Astrocyte (in vitro differentiated cells and primary cell): ENCODE data around the gene ZNF761. TPM values are rescaled to one million over a fixed set of nuclear protein-coding genes. Genes with fewer than 3 reads are reported as not detected.
"Not testable (repeated sequence)": the region's sequence is repeated elsewhere in the genome, so short reads cannot be mapped to it uniquely, and the experiment has no call there.

Source experiments
- DNase-seq: peaks from one replicate; pipeline ENCODE4 v3.0.0-alpha.2; 2010; ENCODE audit warnings: low read depth
- FAIRE-seq: peaks from 2 replicates; lab custom pipeline; 2011; peaks lifted over from hg19 to GRCh38; lab: Jason Lieb, UNC
- H2AFZ ChIP-seq: 2 replicates; pipeline ENCODE4 v1.6.0; 2012; ENCODE audit warnings: low read depth, low read length, inconsistent platforms
- H3K27ac ChIP-seq: 2 replicates; pipeline ENCODE4 v1.5.1; 2011; ENCODE audit warnings: low read depth, low read length, inconsistent platforms
- H3K27me3 ChIP-seq: 2 replicates; pipeline ENCODE4 v1.6.0; 2011; ENCODE audit warnings: low read length, inconsistent platforms; ENCODE audit not compliant: insufficient read depth
- H3K36me3 ChIP-seq: 2 replicates; pipeline ENCODE4 v1.5.1; 2011; ENCODE audit warnings: low read length, inconsistent platforms; ENCODE audit not compliant: insufficient read depth
- H3K4me1 ChIP-seq: 2 replicates; pipeline ENCODE4 v1.5.1; 2011; ENCODE audit warnings: low read length, inconsistent platforms; ENCODE audit not compliant: insufficient read depth
- H3K4me2 ChIP-seq: 2 replicates; pipeline ENCODE4 v1.6.0; 2012; ENCODE audit warnings: low read length, inconsistent platforms
- H3K4me3 ChIP-seq: 2 replicates; pipeline ENCODE4 v1.5.1; 2011; ENCODE audit warnings: low read depth, mild to moderate bottlenecking, low read length, inconsistent platforms; ENCODE audit not compliant: insufficient read depth
- H3K79me2 ChIP-seq: 2 replicates; pipeline ENCODE4 v1.6.0; 2012; ENCODE audit warnings: mild to moderate bottlenecking, low read length, inconsistent platforms; ENCODE audit not compliant: insufficient read depth
- H3K9ac ChIP-seq: 2 replicates; pipeline ENCODE4 v1.6.0; 2012; ENCODE audit warnings: mild to moderate bottlenecking, low read length, inconsistent platforms
- H3K9me3 ChIP-seq: 2 replicates; pipeline ENCODE4 v1.5.1; 2012; ENCODE audit warnings: low read depth, mild to moderate bottlenecking, low read length, inconsistent platforms; ENCODE audit not compliant: insufficient read depth
- H4K20me1 ChIP-seq: 2 replicates; pipeline ENCODE4 v1.6.0; 2012; ENCODE audit warnings: low read length, inconsistent platforms; ENCODE audit not compliant: insufficient read depth
- H3K27ac Mint-ChIP-seq: one replicate; pipeline ENCODE4 v1.8.0; 2021; ENCODE audit warnings: mild to moderate bottlenecking, mixed read lengths; ENCODE audit not compliant: unreplicated experiment
- H3K27me3 Mint-ChIP-seq: one replicate; pipeline ENCODE4 v1.8.0; 2021; ENCODE audit warnings: low read depth, mixed read lengths; ENCODE audit not compliant: unreplicated experiment
- H3K36me3 Mint-ChIP-seq: one replicate; pipeline ENCODE4 v1.8.0; 2021; ENCODE audit warnings: low read depth, mixed read lengths; ENCODE audit not compliant: unreplicated experiment
- H3K4me1 Mint-ChIP-seq: one replicate; pipeline ENCODE4 v1.8.0; 2021; ENCODE audit warnings: low read depth, mixed read lengths; ENCODE audit not compliant: unreplicated experiment
- H3K4me3 Mint-ChIP-seq: one replicate; pipeline ENCODE4 v1.8.0; 2021; ENCODE audit warnings: mild to moderate bottlenecking, moderate library complexity, mixed read lengths; ENCODE audit not compliant: unreplicated experiment
- H3K9me3 Mint-ChIP-seq: one replicate; pipeline ENCODE4 v1.8.0; 2021; ENCODE audit warnings: mild to moderate bottlenecking, mixed read lengths; ENCODE audit not compliant: unreplicated experiment
- EZH2 ChIP-seq: IDR thresholded peaks from 2 replicates; pipeline ENCODE4 v1.6.1; 2012; ENCODE audit warnings: mild to moderate bottlenecking, low read length, inconsistent platforms; ENCODE audit not compliant: insufficient read depth
- total RNA-seq: library from RNA; stranded (reverse); gene quantifications from 2 replicates; pipeline ENCODE4 v1.2.1, GENCODE V29; 2021
- TF ChIP-seq, protein P1 (sequence below): IDR thresholded peaks from 2 replicates; pipeline ENCODE4 v1.5.1; 2011; ENCODE audit warnings: low read depth, mild to moderate bottlenecking, inconsistent platforms, low read length, moderate library complexity; ENCODE audit not compliant: insufficient read depth

ZNF761 gene
- total RNA-seq, 1 donor from 2014 or later = 11.3 TPM

DNA sequence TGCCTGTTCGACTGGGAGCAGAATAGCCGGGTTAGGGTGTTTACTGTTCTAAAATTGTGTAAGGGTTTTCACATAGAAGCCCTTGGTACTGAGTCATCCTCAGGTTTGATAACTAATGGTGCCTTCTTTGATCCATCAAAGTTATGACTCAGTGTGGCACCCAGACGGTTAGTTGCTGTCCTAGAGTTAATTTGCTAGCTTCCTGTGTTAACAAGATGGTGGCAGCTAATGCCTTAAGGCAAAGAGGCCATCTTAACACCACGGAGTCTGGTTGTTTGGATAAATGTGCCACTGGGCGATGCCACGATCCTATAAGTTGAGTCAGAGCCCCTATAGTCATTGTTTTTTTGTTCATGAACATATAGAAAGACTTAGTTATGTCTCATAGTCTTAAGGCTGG, 43.7 kb downstream of the ZNF761 start:
- H3K9ac ChIP-seq, H3K27ac Mint-ChIP-seq, H3K4me1 ChIP-seq, H3K27me3 Mint-ChIP-seq, H3K27ac ChIP-seq, FAIRE-seq, H3K36me3 ChIP-seq, H3K4me3 ChIP-seq, H3K79me2 ChIP-seq, H3K4me2 ChIP-seq, H3K4me1 Mint-ChIP-seq, H3K27me3 ChIP-seq, H4K20me1 ChIP-seq, H2AFZ ChIP-seq, H3K4me3 Mint-ChIP-seq, H3K9me3 ChIP-seq: not testable (repeated sequence)
- DNase-seq = peak; percentile 3
- Mint-ChIP-seq H3K9me3 (peaks cover 22% of the 10 kb centered on the region), H3K36me3 (peaks cover 41% of the 10 kb centered on the region)

DNA sequence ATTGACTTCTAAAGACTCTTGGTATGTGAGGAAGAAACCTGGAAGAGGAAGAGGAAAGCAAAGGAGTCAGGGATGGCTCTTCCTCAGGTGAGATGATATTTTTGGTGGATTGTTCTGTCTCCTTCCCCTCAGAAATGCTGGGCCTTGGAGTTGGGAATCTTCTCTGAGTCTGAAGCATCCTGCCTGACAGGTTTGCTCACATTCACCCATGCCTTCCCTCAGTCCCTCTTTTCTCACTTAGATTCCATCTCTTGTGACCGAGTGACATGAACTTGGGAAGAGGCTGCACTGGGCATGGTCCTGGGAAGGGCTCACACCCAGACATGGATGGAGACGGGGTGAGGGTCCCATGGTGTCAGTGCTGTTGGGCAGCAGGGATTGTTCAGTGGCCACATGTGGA, 52.0 kb downstream of the ZNF761 start:
- H3K4me3 ChIP-seq, H3K36me3 ChIP-seq, H2AFZ ChIP-seq, H3K4me1 Mint-ChIP-seq, H3K9ac ChIP-seq, H4K20me1 ChIP-seq, FAIRE-seq, H3K27ac Mint-ChIP-seq, H3K79me2 ChIP-seq, H3K27me3 ChIP-seq, DNase-seq, H3K4me1 ChIP-seq, H3K27me3 Mint-ChIP-seq, H3K27ac ChIP-seq, H3K4me3 Mint-ChIP-seq, H3K4me2 ChIP-seq: not testable (repeated sequence)
- peaks cover 12% of the 10 kb centered on the region for H3K9me3 ChIP-seq
- Mint-ChIP-seq H3K9me3 (peaks cover 55% of the 10 kb centered on the region), H3K36me3 (peaks cover 78% of the 10 kb centered on the region)

DNA sequence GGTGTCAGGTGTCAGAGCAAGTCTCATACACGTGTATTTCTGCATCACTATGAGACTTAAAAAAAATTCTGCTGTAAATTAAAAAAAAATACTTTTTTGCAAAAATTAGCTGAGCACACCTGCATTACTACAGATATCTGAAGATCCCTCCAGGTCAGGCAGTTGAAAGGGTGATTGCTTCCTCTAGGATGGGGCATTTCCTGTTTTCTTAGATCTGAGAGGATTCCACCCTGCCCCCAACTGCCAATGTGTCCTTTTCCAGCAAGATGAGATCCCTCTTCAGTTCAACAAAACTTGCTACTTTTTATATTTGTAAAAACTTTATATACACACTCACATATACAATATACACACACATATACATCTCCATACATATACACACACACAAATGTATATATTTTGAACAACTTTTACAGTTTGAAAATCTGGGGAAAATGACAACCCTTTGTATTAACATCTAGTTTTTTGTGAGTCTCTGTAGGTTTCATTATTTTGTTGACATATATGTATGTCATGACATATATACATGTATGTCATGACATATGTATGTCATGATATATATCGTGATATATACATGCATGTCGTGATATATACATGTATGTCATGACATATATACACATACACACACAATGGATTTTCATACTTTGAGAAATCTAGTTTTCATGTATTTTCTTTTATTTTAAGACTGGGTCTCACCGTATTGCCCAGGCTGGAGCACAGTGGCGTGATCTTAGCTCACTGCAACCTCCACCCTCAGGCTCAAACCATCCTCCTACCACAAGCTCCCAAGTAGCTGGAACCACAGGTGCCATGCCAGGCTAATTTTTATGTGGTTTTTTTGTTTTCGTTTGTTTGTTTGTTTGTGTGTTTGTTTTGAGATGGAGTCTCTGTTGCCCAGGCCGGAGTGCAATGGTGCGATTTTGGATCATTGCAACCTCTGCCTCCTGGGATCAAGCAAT, 53.5 kb downstream of the ZNF761 start:
- Histone ChIP-seq H3K36me3 (no peaks in the 10 kb centered on the region), H4K20me1 (no peaks in the 10 kb centered on the region), H3K4me1 (no peaks in the 10 kb centered on the region), H3K79me2 (no peaks in the 10 kb centered on the region), H3K9me3 (peaks cover 18% of the 10 kb centered on the region), H2AFZ (no peak overlapping the region), H3K4me2 (no peak overlapping the region), H3K27me3 (no peaks in the 10 kb centered on the region), H3K27ac (no peak overlapping the region), H3K4me3 (no peak overlapping the region), H3K9ac (no peak overlapping the region)
- Mint-ChIP-seq H3K27ac (no peak overlapping the region), H3K36me3 (peaks cover 71% of the 10 kb centered on the region), H3K4me3 (no peak overlapping the region), H3K4me1 (no peaks in the 10 kb centered on the region), H3K27me3 (no peaks in the 10 kb centered on the region), H3K9me3 (peaks cover 47% of the 10 kb centered on the region)
- no peak for FAIRE-seq
- no peak for TF ChIP-seq EZH2
- TF ChIP-seq, protein P1, sequence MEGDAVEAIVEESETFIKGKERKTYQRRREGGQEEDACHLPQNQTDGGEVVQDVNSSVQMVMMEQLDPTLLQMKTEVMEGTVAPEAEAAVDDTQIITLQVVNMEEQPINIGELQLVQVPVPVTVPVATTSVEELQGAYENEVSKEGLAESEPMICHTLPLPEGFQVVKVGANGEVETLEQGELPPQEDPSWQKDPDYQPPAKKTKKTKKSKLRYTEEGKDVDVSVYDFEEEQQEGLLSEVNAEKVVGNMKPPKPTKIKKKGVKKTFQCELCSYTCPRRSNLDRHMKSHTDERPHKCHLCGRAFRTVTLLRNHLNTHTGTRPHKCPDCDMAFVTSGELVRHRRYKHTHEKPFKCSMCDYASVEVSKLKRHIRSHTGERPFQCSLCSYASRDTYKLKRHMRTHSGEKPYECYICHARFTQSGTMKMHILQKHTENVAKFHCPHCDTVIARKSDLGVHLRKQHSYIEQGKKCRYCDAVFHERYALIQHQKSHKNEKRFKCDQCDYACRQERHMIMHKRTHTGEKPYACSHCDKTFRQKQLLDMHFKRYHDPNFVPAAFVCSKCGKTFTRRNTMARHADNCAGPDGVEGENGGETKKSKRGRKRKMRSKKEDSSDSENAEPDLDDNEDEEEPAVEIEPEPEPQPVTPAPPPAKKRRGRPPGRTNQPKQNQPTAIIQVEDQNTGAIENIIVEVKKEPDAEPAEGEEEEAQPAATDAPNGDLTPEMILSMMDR = no peak
- DNase-seq = no peak
